ENCODE results near the gene FAM184B.
"Not testable (repeated sequence)": the region's sequence is repeated elsewhere in the genome, so short reads cannot be mapped to it uniquely, and the experiment has no call there.

Gene FAM184B

DNA sequence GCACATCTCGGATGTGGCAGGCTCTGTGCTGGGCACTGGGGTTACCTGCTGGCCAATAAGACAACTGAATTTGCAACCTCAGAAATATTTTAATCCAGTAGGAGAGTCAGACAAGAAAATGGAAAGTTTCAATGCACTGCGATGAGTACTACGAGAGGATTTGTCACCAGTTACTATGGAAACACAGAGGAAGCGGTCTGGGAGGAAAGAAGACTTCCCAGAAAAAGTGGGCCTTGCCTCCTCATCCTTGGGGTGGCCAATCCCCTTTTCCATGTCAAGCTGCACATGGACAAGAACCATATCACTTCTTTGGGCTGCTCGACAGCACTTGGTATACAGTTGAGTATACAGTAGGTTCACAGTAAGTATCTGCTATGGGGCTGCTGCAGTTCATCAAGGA lies 67.6 kb downstream of the FAM184B start:
- no peak for DNase-seq

DNA sequence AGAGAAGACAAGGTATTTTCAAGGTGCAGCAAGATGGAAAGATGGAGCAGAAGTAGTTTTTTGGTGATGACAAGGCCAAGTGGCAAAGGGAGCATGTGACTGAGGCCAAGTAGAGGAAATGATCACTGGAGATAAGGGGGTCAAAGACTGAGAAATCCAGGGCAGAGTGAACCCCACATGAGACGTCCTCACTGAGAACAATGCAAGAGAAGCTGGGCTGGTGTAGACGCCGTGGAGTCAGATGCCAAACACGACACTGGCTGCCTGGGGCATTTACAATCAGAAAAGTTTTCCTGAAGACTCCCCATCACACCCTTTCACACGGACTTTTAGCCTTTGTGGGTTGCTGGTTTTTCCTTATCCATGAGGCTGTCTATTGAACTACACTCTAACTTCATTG lies 69.3 kb downstream of the FAM184B start:
- DNase-seq: no peak

DNA sequence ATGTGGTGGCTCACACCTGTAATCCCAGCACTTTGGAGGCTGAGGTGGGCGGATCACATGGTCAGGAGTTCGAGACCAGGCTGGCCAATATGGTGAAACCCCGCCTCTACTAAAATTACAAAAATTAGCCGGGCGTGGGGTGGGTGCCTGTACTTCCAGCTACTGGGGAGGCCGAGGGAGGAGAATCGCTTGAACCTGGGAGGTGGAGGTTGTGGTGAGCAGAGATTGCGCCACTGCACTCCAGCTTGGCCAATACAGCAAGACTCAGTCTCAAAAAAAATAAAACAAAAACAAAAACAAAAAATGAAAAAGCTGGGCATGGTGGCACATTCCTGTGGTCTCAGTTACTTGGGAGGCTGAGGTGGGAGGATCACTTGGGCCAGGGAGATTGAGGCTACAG lies 70.2 kb downstream of the FAM184B start:
- DNase-seq: not testable (repeated sequence)

DNA sequence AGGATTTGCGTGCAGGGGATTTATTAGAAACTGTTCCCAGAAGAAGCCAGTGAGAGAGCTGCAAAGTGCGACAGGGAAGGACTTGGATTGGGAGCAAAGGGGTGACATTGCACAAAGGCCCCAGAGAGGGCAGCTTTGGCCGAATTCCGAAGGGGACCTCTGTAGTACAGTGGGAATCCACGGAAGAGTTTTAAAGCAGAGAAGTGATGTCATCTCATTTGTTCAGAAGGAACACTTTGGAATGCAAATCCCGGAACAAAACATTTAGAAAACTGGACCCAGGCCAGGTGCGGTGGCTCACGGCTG lies 71.7 kb downstream of the FAM184B start:
- DNase-seq: no peak

DNA sequence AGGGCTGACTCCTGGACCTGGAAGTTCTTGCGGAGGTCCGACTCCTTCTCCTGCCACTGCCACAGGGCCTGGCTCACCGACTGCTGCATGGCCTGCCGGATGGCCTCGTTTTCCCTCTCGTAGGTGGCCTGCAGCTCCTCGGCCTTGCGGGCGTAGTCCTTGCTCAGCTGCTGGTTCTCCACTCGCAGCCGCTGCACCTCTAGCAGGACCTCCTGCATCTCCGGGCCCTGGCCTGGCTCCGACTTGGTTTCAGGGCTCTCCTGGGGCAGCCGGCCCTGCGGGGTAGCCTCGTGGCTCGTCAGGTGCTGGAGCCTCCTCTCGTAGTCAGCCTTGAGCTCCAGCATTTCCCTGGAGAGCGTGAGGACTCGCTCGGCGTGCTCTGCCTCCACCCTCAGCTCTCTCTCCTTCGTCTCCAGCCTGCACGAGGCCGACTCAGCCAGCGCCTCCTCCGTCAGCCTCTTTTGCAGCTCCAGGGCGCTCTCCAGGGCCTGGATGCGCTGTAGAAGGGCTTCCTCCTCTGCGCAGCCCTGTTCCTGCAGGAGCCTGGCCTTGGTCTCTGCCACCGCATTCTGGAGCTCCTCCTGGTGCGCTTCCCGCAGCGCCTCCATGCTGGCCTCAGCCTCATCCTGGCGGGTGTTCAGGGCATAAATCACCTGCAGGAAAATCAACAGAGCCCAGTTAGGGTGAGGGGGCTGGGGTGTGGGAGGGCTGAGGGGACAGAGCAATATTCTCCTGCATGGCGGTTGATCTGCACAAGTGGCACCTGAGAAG lies 72.2 kb downstream of the FAM184B start:
- DNase-seq: no peak

DNA sequence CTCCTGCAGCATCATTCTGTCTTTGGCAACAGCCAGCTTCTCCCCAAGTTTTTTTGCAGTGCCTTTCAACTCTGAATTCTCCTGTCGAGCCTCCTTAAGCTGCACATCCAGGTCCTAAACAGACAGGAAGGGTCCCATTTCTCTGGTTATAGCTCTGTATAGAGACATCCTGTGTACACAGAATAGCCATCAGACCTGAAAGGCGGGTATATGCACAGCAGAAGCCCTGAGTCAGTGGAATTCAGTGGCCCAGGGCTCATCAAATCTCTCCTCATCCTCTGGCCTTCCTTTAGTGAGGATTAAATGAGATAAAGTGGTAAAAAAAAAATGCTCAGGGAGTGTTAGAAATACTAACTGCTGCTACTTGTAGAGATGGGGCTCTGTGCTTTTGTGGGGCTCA lies 73.8 kb downstream of the FAM184B start:
- no peak for DNase-seq

DNA sequence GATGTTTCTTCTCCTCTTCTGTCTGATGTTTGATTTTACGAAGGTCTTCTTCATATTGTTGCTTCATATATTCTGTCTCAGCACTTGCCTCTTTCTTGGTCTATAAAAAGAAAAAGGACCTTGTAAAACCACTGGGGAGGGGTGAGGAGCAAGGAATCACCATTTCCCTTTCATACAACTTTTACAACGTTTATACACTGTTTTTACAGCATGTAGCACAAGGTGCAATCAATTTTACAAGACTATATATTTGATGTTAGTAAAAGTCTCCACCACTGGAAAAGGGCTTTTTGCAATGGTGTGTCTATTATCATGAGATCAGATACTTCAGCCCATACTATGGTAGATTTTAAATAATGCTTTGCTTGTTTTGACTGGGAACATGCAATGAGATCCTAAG lies 76.3 kb downstream of the FAM184B start:
- no peak for DNase-seq

DNA sequence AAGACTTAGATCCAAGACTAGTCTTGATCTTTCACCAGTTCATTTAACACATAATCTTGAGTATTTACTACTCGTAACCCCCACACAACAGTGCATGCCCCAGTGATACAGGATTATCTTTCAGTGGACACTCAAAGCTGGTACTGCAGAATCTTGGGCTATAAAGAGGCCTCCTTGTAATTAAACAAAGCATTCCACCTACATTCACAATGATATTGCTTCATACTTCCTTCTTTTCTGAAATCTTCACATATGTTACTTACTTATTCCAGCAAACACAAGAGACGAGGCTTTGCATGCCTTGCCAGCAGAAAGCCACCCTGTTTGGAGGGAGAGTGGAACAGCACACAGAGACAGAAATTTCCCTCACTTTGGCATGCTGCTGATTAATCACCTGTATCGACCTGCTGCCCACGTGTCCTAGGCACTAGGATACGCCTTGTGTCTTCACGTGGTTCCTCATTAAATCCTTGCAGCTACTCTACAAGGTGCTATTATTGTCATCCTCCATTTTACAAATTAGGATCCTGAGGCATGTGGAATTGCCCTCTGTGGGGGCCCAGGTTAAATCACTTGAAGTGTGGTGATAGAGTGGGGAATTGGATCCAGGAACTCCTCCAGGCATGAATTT lies 77.3 kb downstream of the FAM184B start:
- no peak for DNase-seq

DNA sequence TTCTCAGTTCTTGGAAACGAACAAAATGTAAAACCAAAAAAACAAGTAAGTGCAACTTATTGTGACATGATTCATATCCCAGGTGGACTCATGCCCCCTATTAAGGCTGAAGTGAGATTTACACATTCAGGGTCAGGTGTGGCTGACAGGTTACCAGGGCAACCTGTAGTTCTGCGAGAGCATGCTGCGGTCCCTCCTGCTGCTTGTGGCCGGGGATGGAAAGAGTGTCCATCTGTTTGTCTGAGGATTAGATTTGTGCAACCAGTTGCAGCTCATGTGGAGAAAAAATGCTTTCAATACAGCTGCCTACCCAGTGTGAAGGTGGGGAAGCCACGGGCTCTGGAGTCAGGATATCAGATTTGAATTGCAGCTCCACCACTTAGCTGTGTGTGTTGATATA lies 78.8 kb downstream of the FAM184B start:
- DNase-seq: no peak

DNA sequence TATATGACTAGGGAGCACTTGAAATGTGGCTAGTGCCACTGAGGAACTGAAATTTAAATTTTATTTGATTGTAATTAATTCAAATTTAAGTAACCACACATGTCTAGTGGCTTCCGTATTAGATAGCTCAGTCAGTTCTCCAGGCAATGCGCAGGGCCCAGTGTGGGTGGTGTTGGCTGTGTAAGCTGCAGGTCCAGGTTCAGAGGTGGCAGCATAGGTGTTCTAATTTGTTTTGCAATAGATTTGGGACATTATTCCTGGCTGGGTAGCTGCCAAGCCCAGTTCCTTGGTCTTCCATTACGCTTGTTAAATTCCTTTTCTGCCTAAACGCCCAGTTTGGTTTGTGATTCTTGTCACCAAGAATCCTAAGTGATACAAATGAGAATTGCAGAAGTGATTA lies 79.5 kb downstream of the FAM184B start:
- no peak for DNase-seq

DNA sequence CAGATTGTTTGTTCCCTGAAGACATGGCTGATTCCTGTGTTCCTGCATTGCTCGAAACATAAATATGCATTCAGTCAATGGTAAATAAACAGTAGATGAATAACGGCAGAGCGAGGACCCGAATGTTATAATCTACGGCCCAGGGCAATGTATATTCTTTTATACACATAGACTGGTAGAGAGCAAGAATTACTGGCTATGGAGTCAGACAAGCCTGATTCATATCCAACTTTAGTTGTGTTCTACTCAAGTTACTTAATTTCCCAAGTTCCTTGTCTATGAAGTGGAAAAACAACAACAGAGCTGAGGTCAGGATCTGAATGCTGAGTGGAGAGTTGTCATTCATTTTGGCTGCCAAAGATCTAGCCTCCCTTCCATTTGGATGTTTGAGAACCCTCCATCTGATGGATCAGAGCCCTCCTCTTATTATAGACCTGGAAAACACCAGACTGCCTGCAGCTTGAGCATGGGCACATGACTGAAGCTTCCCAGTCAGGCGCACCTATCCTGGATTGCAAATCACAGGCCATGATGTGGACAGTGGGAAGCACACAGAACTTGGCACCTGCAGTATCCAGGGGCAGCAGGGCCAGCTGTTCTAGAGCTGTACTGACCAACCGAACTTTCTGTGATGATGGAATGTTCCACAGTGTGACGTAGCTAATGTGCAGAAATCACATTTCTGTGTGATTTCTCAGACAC lies 80.1 kb downstream of the FAM184B start:
- no peak for DNase-seq

DNA sequence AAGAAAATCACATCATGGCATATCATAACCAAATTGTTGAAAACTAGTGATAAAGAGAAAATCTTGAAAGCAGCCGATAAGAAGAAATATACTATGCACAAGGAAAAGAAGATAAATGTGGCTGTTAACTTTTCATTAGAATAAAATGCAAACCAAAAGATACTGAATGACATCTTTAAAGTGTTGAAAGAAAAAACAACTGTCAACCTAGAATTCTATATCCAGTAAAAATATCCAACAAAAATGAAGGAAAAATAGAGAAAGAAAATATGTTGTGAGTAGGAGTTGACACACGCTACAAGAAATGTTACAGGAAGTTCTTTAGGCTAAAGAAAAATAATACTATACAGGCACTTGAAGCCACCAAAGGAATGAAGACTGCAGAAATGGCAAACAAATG lies 82.0 kb downstream of the FAM184B start:
- no peak for DNase-seq

DNA sequence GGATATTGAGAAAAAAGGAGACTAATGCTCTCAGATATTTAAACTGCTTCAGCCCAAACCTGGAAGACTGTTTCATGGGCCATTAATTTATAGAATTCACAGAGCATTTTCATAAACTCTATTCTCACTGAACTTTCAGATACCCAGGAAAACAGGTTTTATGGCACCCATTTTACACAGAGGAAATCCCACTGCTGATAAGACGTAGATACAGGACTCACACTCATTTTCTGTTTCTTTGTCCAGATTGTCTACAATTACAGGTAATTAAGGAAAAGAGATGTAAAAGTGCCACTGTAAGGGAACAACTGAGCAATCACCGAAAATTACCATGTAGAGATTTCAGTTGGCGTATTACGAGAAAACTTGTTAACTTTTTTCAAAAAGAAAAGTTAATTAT lies 83.3 kb downstream of the FAM184B start:
- no peak for DNase-seq

DNA sequence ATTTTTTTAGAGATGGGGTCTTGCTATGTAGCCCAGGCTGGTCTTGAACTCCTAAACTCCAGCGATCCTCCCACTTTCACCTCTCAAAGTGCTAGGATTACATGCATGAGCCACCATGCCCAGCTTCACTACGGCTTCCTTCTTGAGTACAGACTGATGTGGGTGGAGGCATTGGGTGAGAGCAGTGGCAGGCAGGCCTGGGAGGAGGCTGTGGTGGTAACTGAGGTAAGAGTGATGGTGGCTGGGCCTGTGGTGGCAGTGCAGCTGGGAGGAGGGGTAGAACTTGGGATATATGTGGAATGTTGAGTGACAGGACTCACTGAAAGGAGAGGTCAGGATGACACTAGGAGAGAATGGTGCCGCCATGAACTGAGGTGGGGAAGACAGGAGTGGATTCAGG lies 86.1 kb downstream of the FAM184B start:
- no peak for DNase-seq

DNA sequence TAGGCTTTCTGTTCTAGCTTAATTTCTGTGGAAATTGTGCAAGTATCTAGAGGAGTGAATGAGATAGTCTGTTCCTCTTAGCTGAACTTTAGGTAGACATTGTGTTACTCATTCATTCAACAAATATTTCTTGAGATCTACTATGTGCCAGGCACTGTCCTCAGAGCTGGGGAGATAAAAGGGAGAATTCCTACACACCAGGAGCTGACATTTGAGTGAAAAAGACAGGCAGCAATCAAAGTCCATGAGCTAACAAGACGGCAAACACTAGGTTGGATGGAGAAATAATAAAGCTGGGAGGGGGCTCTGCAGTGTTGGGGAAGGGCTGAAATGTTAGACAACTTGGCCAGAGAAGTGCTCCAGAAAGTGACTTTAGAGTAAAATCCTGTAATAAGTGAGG lies 86.9 kb downstream of the FAM184B start:
- no peak for DNase-seq

DNA sequence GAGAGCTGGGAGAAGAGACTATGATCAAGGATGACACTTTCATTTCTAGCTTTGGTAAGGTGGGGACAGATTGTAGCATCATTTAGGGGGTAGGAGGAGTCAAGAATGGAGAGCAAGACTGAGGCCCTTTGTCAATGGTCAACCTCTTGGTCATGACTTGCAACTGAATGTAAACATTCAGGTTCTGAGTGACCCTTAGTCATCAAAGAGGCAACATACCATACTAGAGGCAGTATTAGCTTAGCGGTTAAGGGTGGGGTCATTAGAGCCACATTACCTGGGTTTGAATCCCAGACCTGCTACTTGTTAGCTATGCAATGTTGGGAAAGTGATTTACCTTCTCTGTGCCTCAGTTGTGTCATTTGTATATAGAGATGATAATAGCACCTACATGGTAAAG lies 90.5 kb downstream of the FAM184B start:
- no peak for DNase-seq

DNA sequence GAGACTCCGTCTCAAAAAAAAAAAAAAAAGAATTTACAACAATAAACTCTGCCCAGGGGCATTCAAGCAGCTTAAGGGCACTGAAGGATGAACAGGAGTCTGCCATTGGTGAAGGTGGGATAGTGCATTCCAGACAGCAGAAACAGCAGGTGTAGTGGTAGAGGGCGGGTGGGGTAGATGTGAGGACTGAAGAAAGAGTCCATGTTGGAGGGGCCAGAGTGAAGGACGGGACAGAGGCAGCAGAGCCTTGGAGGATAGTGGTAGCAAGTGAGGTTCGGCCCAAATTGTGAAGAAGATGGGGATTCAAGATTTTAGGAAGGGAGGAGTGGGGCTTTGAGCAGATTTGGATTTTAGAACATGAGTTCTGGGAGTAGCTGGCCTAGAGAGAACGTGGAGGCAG lies 91.3 kb downstream of the FAM184B start:
- DNase-seq: no peak

DNA sequence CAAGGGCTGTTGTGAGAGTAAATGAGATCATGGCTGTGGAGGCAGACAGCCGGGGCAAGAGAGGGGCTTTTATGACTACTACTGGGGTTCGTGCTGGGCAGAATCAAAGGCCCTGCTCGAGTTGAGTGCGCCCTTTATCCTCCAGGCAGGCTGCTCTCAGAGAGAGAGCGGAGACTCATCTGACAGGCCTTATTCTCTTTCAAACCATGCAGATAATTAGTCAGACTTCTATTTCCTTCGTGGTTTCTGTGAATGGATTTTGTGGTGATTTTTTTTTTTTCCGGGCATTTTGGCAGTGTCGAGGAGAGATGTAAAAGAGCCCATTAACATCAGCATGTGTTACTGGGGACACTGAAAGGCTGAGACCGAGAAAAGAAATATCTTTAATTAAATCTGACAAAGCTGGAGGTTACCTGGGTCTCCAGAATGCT lies 93.4 kb downstream of the FAM184B start:
- DNase-seq: no peak

DNA sequence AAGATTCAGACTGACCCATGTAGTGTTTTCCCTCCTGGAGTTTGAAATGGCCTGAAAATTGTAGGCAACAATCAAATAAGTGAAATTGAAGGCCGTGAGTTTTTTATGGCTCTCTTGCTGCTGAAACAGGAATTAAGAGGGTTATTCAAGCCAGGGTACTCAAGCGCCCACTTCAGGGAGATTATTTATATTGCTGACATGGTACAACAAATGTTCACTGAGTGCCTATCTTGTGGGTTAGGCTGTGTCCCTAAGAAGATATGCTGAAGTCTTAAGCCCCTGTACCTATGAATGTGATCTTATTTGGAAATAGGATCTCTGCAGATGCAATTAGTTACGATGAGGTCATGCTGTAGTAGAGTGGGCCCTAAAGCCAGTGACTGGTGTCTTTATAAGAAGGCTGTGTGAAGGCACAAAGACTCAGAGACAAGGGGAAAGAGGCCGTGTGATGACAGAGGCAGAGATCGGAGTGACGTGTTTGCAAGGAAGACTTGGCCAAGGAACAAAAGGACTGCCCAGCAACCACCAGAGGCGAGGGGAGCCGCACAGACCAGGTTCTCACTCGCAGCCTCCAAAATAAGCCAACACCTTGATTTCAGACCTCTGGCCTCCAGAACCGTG lies 94.1 kb downstream of the FAM184B start:
- no peak for DNase-seq

DNA sequence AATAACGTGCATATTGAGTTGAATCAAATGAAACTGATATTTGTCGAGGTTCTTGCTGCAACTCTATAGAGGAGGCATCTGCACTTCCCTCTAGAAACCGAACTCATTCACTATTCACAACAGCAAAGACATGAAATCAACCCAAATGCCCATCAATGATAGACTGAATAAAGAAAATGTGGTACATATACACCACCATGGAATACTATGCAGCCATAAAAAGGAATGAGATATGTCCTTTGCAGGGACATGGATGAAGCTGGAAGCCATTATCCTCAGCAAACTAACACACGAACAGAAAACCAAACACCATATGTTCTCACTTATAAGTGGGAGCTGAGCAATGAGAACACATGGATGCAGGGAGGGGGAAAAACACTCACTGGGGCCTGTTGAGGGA lies 96.8 kb downstream of the FAM184B start:
- not testable (repeated sequence) for DNase-seq

DNA sequence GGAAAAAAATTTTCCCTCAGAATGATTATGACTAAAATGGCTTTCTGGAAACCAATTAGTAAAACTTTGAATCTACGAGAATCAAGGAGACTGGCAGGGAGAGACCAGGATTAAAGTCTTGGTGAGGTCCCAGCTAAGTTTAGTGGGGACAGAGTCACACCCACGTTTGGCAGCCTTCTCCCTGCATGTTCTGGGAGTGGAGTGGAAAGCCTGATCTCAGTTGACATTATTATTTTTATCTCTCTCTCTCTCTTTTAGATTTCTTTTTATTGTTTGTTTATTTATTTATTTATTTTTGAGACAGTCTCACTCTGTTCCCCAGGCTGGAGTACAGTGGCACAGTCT lies 99.2 kb downstream of the FAM184B start:
- no peak for DNase-seq

DNA sequence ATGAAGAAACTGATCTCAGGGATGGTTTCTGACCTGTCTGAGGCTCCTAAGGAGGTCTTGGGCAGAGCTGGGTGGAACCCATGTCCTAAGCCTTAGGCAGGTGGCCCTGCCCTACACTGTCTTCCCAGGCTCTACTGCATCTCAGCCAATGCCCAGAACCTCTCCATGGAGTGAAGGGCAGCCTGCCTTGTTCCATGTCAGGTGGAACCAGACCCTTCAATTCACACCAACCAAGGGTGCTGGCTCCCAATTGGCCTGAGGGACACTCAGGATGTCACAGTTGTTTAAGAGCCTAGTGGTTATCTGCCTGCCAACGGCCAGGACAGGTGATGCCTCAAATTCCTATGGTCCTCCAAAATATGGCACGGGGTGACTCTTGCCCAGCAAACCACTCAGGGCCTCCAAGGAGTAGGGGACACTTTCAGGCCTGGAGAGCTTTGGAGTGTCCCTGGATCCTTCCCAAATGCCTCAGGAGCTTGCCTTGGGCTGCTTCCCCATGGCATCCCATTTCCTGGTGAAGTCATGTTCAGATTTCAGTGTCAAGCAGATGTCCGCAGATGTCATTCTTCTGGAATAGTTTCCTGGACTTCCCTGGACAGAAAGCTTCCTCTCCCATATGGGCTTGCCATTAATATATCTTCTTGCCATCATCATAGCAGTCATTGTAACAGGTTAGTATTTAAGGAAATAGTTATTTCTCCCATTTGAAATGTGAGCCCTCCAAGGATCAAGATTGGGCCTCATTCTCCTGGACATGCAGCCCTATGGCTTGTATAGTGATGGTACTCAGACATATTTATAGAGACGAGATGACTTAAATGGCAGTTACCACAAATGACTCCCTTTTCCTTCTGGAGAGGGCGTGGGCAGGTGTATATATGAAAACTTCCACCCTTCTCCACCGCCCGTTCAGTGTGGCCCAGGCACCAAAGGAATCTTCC lies 99.9 kb downstream of the FAM184B start:
- DNase-seq: no peak

All from NCI-H526 treated with DMSO at 0.1 percent for 48 hours (cell line).